Right hindlimb (tissue), 1 donor: ENCODE measurements around the gene CCT5.

Source experiments
- DNase-seq: peaks from one replicate; pipeline ENCODE4 v3.0.0-alpha.2; 2018

The CCT5 gene

GRCh38 chr5:10249948-10250805 is at the start of gene CCT5:
Gene CCT5 (plus strand): TSS chr5:10250280. CDS start chr5:10250341, 61 bp downstream.
- peak; percentile 95 for DNase-seq

GRCh38 chr5:10201223-10201868 is 48.7 kb upstream of the CCT5 start:
- no peak for DNase-seq

- no peak for DNase-seq
Measured at GRCh38 chr5:10202089-10202910, 47.8 kb upstream of the CCT5 start.

GRCh38 chr5:10209004-10209403 is 41.1 kb upstream of the CCT5 start:
- no peak for DNase-seq

GRCh38 chr5:10213316-10213715 is 36.8 kb upstream of the CCT5 start:
- DNase-seq, result no peak

GRCh38 chr5:10214041-10214440 is 36.0 kb upstream of the CCT5 start:
- DNase-seq, result no peak

GRCh38 chr5:10215366-10215765 is 34.7 kb upstream of the CCT5 start:
- no peak for DNase-seq

GRCh38 chr5:10216107-10216506 is 34.0 kb upstream of the CCT5 start:
- DNase-seq, result no peak

- no peak for DNase-seq
Measured at GRCh38 chr5:10218658-10219057, 31.4 kb upstream of the CCT5 start.

- no peak for DNase-seq
Measured at GRCh38 chr5:10219068-10219467, 31.0 kb upstream of the CCT5 start.

GRCh38 chr5:10220248-10220647 is 29.8 kb upstream of the CCT5 start:
- peak; percentile 35 for DNase-seq

GRCh38 chr5:10222326-10222725 is 27.8 kb upstream of the CCT5 start:
- DNase-seq, result no peak

GRCh38 chr5:10227379-10227778 is 22.7 kb upstream of the CCT5 start:
- DNase-seq, result no peak

GRCh38 chr5:10228288-10228687 is 21.8 kb upstream of the CCT5 start:
- no peak for DNase-seq

GRCh38 chr5:10229306-10230048 is 20.6 kb upstream of the CCT5 start:
- no peak for DNase-seq

- no peak for DNase-seq
Measured at GRCh38 chr5:10232386-10232785, 17.7 kb upstream of the CCT5 start.

- no peak for DNase-seq
Measured at GRCh38 chr5:10233011-10233410, 17.1 kb upstream of the CCT5 start.

GRCh38 chr5:10233505-10233904 is 16.6 kb upstream of the CCT5 start:
- peak; percentile 57 for DNase-seq

- no peak for DNase-seq
Measured at GRCh38 chr5:10235350-10235749, 14.7 kb upstream of the CCT5 start.

- DNase-seq, result no peak
Measured at GRCh38 chr5:10243660-10244240, 6.3 kb upstream of the CCT5 start.

- DNase-seq, result no peak
Measured at GRCh38 chr5:10244342-10244944, 5.6 kb upstream of the CCT5 start.

- DNase-seq, result no peak
Measured at GRCh38 chr5:10246761-10247160, 3.3 kb upstream of the CCT5 start.
